DND-41 (cell line): ENCODE data around the gene KLK14.

ENCODE experiments used
- ATAC-seq: fragments of 200-7000 bp; cut with Tn5 transposase; 3 replicates; pipeline ENCODE4 v1.9.1; 2021; ENCODE audit warnings: low read depth; ENCODE audit not compliant: insufficient read depth
- DNase-seq: peaks from one replicate; pipeline ENCODE4 v3.0.0-alpha.2; 2020
- H2AFZ ChIP-seq: 2 replicates; pipeline ENCODE4 v1.6.0; 2012; ENCODE audit warnings: low read depth, low read length
- H3K27ac ChIP-seq: 2 replicates; pipeline ENCODE4 v1.5.1; 2012; ENCODE audit warnings: low read length, inconsistent platforms
- H3K27me3 ChIP-seq: fragments of 200-600 bp; sonication (generic); 2 replicates; pipeline ENCODE4 v1.6.0; 2012; ENCODE audit warnings: low read length, mild to moderate bottlenecking, inconsistent platforms; ENCODE audit not compliant: insufficient read depth, poor library complexity
- H3K36me3 ChIP-seq: 2 replicates; pipeline ENCODE4 v1.5.1; 2012; ENCODE audit warnings: low read length, inconsistent platforms; ENCODE audit not compliant: insufficient read depth
- H3K4me1 ChIP-seq: 2 replicates; pipeline ENCODE4 v1.5.1; 2012; ENCODE audit warnings: mild to moderate bottlenecking, low read length; ENCODE audit not compliant: insufficient read depth
- H3K4me2 ChIP-seq: 2 replicates; pipeline ENCODE4 v1.6.0; 2012; ENCODE audit warnings: mild to moderate bottlenecking, moderate library complexity, low read length, inconsistent platforms; ENCODE audit not compliant: insufficient read depth
- H3K4me3 ChIP-seq, 2 experiments: fragments of 200-600 bp in 1 of 2; shearing (Covaris generic) in 1 of 2; 2 replicates each; pipeline ENCODE4 v1.5.1; 2012 to 2016; ENCODE audit warnings: inconsistent platforms in 2 of 2, low read length in 2 of 2, mild to moderate bottlenecking in 2 of 2, low read depth in 1 of 2, moderate library complexity in 1 of 2
- H3K79me2 ChIP-seq: 2 replicates; pipeline ENCODE4 v1.6.0; 2012; ENCODE audit warnings: low read length, inconsistent platforms; ENCODE audit not compliant: insufficient read depth
- H3K9ac ChIP-seq: 2 replicates; pipeline ENCODE4 v1.6.0; 2012; ENCODE audit warnings: low read depth, mild to moderate bottlenecking, inconsistent platforms, low read length, moderate library complexity
- H3K9me3 ChIP-seq: 2 replicates; pipeline ENCODE4 v1.5.1; 2012; ENCODE audit warnings: low read length, moderate library complexity, mild to moderate bottlenecking, inconsistent platforms; ENCODE audit not compliant: insufficient read depth, severe bottlenecking
- H4K20me1 ChIP-seq: 2 replicates; pipeline ENCODE4 v1.6.0; 2012; ENCODE audit warnings: low read length; ENCODE audit not compliant: insufficient read depth
- CTCF ChIP-seq: IDR thresholded peaks from 2 replicates; pipeline ENCODE4 v1.5.1; 2012; ENCODE audit warnings: borderline replicate concordance, low read length, moderate library complexity, mild to moderate bottlenecking; ENCODE audit not compliant: poor library complexity, severe bottlenecking; ENCODE audit errors: extremely low read depth
- EZH2 ChIP-seq: IDR thresholded peaks from 3 replicates; pipeline ENCODE4 v1.6.1; 2012; ENCODE audit warnings: borderline replicate concordance, low read depth, mild to moderate bottlenecking, moderate library complexity, low read length, inconsistent platforms; ENCODE audit not compliant: severe bottlenecking

KLK14 gene

GRCh38 chr19:51031220-51031879, 51.3 kb downstream of the KLK14 start:
- no peak for ATAC-seq
- Histone ChIP-seq H3K36me3 (no peaks in the 10 kb centered on the region), H4K20me1 (no peaks in the 10 kb centered on the region), H3K27me3 (peaks cover 7% of the 10 kb centered on the region), H2AFZ (no peak overlapping the region), H3K9me3 (no peaks in the 10 kb centered on the region), H3K27ac (no peak overlapping the region), H3K9ac (no peak overlapping the region), H3K4me1 (no peaks in the 10 kb centered on the region), H3K4me3 (no peak overlapping the region), H3K4me2 (no peak overlapping the region), H3K79me2 (no peaks in the 10 kb centered on the region)
- TF ChIP-seq EZH2 (no peak), CTCF (no peak)
- DNase-seq = no peak

- Histone ChIP-seq H3K4me1 (no peaks in the 10 kb centered on the region), H3K4me2 (no peak overlapping the region), H3K4me3 (no peak overlapping the region), H3K79me2 (no peaks in the 10 kb centered on the region), H3K9ac (no peak overlapping the region), H3K9me3 (no peaks in the 10 kb centered on the region), H3K36me3 (no peaks in the 10 kb centered on the region), H2AFZ (no peak overlapping the region), H3K27ac (no peak overlapping the region), H3K27me3 (peaks cover 7% of the 10 kb centered on the region), H4K20me1 (no peaks in the 10 kb centered on the region)
- TF ChIP-seq EZH2 (no peak), CTCF (no peak)
- DNase-seq = no peak
- ATAC-seq = no peak
Measured at GRCh38 chr19:51030631-51031030, 52.1 kb downstream of the KLK14 start.

- H3K79me2 ChIP-seq = no peaks in the 10 kb centered on the region
- ATAC-seq (no peak), DNase-seq (no peak)
- no peaks in the 10 kb centered on the region for H3K4me1 ChIP-seq
- no peaks in the 10 kb centered on the region for H3K9me3 ChIP-seq
- H3K9ac ChIP-seq = no peak overlapping the region
- H3K27ac ChIP-seq = no peak overlapping the region
- no peaks in the 10 kb centered on the region for H4K20me1 ChIP-seq
- no peak overlapping the region for H3K4me3 ChIP-seq
- no peaks in the 10 kb centered on the region for H3K36me3 ChIP-seq
- H3K27me3 ChIP-seq = peaks cover 7% of the 10 kb centered on the region
- TF ChIP-seq CTCF = no peak
- TF ChIP-seq EZH2 = no peak
- H3K4me2 ChIP-seq = no peak overlapping the region
- H2AFZ ChIP-seq = no peak overlapping the region
Measured at GRCh38 chr19:51029718-51030117, 53.0 kb downstream of the KLK14 start.
